Neural progenitor cell (in vitro differentiated cells): ENCODE data around the gene CCT4. TPM values are rescaled to one million over a fixed set of nuclear protein-coding genes. Genes with fewer than 3 reads are reported as not detected.
"Not testable (repeated sequence)": the region's sequence is repeated elsewhere in the genome, so short reads cannot be mapped to it uniquely, and the experiment has no call there.

Experiments
- DNase-seq: peaks from one replicate; pipeline ENCODE4 v3.0.0-alpha.2; 2016; ENCODE audit warnings: low spot score
- H2AFZ ChIP-seq: fragments of 200-600 bp; sonication (generic); replicated peaks from 2 replicates; pipeline ENCODE4 v1.6.1; 2016; ENCODE audit warnings: antibody characterized with exemption
- H3F3A ChIP-seq: fragments of 200-600 bp; sonication (generic); 2 replicates; pipeline ENCODE4 v1.6.1; 2016; ENCODE audit warnings: antibody characterized with exemption, low read depth
- H3K27ac ChIP-seq: fragments of 200-600 bp; sonication (generic); 2 replicates; pipeline ENCODE4 v1.5.1; 2016; ENCODE audit warnings: mild to moderate bottlenecking
- H3K27me3 ChIP-seq: fragments of 200-600 bp; sonication (generic); 2 replicates; pipeline ENCODE4 v1.6.1; 2016; ENCODE audit warnings: mild to moderate bottlenecking, moderate library complexity
- H3K36me3 ChIP-seq: fragments of 200-600 bp; sonication (generic); 2 replicates; pipeline ENCODE4 v1.5.1; 2016
- H3K4me1 ChIP-seq: fragments of 200-600 bp; sonication (generic); 2 replicates; pipeline ENCODE4 v1.6.1; 2016; ENCODE audit warnings: mixed run types
- H3K4me2 ChIP-seq: fragments of 200-600 bp; sonication (generic); 2 replicates; pipeline ENCODE4 v1.6.1; 2016
- H3K4me3 ChIP-seq: fragments of 200-600 bp; sonication (generic); 2 replicates; pipeline ENCODE4 v1.5.1; 2016
- H3K79me2 ChIP-seq: fragments of 200-600 bp; sonication (generic); 2 replicates; pipeline ENCODE4 v1.6.1; 2016; ENCODE audit warnings: low read depth
- H3K9ac ChIP-seq: fragments of 200-600 bp; sonication (generic); 2 replicates; pipeline ENCODE4 v1.6.1; 2016
- H3K9me3 ChIP-seq: fragments of 200-600 bp; sonication (generic); 2 replicates; pipeline ENCODE4 v1.5.1; 2016; ENCODE audit warnings: low read depth
- H4K20me1 ChIP-seq: fragments of 200-600 bp; sonication (generic); 2 replicates; pipeline ENCODE4 v1.6.1; 2016; ENCODE audit warnings: low read depth
- H3K27ac Mint-ChIP-seq: 3 replicates; pipeline ENCODE4 v1.8.0; 2021; ENCODE audit warnings: mixed read lengths
- H3K27me3 Mint-ChIP-seq: 2 replicates; pipeline ENCODE4 v1.8.0; 2022; ENCODE audit warnings: low read depth, mild to moderate bottlenecking, inconsistent platforms, moderate library complexity, mixed read lengths; ENCODE audit not compliant: insufficient read depth
- H3K36me3 Mint-ChIP-seq: 3 replicates; pipeline ENCODE4 v1.8.0; 2021; ENCODE audit warnings: mixed read lengths
- H3K4me1 Mint-ChIP-seq: 3 replicates; pipeline ENCODE4 v1.8.0; 2021; ENCODE audit warnings: mixed read lengths
- H3K4me3 Mint-ChIP-seq: 3 replicates; pipeline ENCODE4 v1.8.0; 2021; ENCODE audit warnings: mild to moderate bottlenecking, moderate library complexity, mixed read lengths
- H3K9me3 Mint-ChIP-seq: 3 replicates; pipeline ENCODE4 v1.8.0; 2020; ENCODE audit warnings: mixed read lengths
- CTCF ChIP-seq: fragments of 200-600 bp; sonication (generic); IDR thresholded peaks from 2 replicates; pipeline ENCODE4 v1.5.1; 2017; ENCODE audit warnings: antibody characterized with exemption, mild to moderate bottlenecking
- EZH2 ChIP-seq: fragments of 200-600 bp; sonication (generic); IDR thresholded peaks from 2 replicates; pipeline ENCODE4 v1.6.1; 2017; ENCODE audit warnings: antibody characterized with exemption, mild to moderate bottlenecking, moderate library complexity
- EZH2phosphoT487 ChIP-seq: fragments of 200-600 bp; sonication (generic); IDR thresholded peaks from 2 replicates; pipeline ENCODE4 v1.6.1; 2017; ENCODE audit warnings: antibody characterized with exemption
- total RNA-seq: library from RNA; depleted of rRNA; stranded (reverse); fragments of >200 nt; gene quantifications from 2 replicates; pipeline ENCODE4 v1.2.3, GENCODE V29; 2015; ENCODE audit warnings: low replicate concordance

CCT4 gene
- total RNA-seq, 1 donor from 2014 or later = 381 TPM

- peaks cover 8% of the 10 kb centered on the region for H3K4me1 ChIP-seq
These were observed 34.3 kb upstream of the CCT4 start for GRCh38 chr2:61922714-61923113.

GRCh38 chr2:61920548-61920947 is 32.1 kb upstream of the CCT4 start:
- Mint-ChIP-seq H3K27me3 (no peaks in the 10 kb centered on the region), H3K4me3 (no peak overlapping the region), H3K9me3 (no peaks in the 10 kb centered on the region), H3K27ac (no peak overlapping the region), H3K4me1 (no peaks in the 10 kb centered on the region), H3K36me3 (no peaks in the 10 kb centered on the region)
- Histone ChIP-seq H3K27me3 (no peaks in the 10 kb centered on the region), H3K9ac (no peak overlapping the region), H3K4me1 (no peaks in the 10 kb centered on the region), H3K9me3 (no peaks in the 10 kb centered on the region), H3F3A (peaks cover 5% of the 10 kb centered on the region), H3K4me2 (no peak overlapping the region), H3K79me2 (no peaks in the 10 kb centered on the region), H3K36me3 (no peaks in the 10 kb centered on the region), H4K20me1 (no peaks in the 10 kb centered on the region), H3K4me3 (no peak overlapping the region), H2AFZ (no peak overlapping the region), H3K27ac (no peak overlapping the region)
- no peak for DNase-seq
- TF ChIP-seq EZH2 (no peak), EZH2phosphoT487 (no peak), CTCF (no peak)

More at GRCh38 chr2:61922714-61923113, 34.3 kb upstream of the CCT4 start:
- H3F3A ChIP-seq = peaks cover under 1% of the 10 kb centered on the region
- Mint-ChIP-seq H3K36me3 (peaks cover 5% of the 10 kb centered on the region), H3K27ac (no peak overlapping the region), H3K4me1 (no peaks in the 10 kb centered on the region), H3K9me3 (no peaks in the 10 kb centered on the region), H3K27me3 (no peaks in the 10 kb centered on the region), H3K4me3 (no peak overlapping the region)
- H3K27ac ChIP-seq = no peak overlapping the region
- H3K4me3 ChIP-seq = no peak overlapping the region
- no peak overlapping the region for H2AFZ ChIP-seq
- no peaks in the 10 kb centered on the region for H3K79me2 ChIP-seq
- no peaks in the 10 kb centered on the region for H3K36me3 ChIP-seq
- DNase-seq = no peak
- no peaks in the 10 kb centered on the region for H3K9me3 ChIP-seq
- H3K4me2 ChIP-seq = no peak overlapping the region
- no peaks in the 10 kb centered on the region for H4K20me1 ChIP-seq
- H3K27me3 ChIP-seq = no peaks in the 10 kb centered on the region
- H3K9ac ChIP-seq = no peak overlapping the region
- no peak for TF ChIP-seq EZH2
- no peak for TF ChIP-seq EZH2phosphoT487
- TF ChIP-seq CTCF = no peak

- not testable (repeated sequence) for H2AFZ ChIP-seq, H3K9ac ChIP-seq, H3K4me3 ChIP-seq, H3K4me2 ChIP-seq, H3K4me3 Mint-ChIP-seq, H3K27me3 Mint-ChIP-seq, H3K27ac Mint-ChIP-seq, H3F3A ChIP-seq, H3K4me1 ChIP-seq, H3K4me1 Mint-ChIP-seq, H3K9me3 Mint-ChIP-seq, H4K20me1 ChIP-seq, DNase-seq, H3K9me3 ChIP-seq, H3K27ac ChIP-seq, H3K36me3 ChIP-seq, H3K36me3 Mint-ChIP-seq, H3K27me3 ChIP-seq
- H3K79me2 ChIP-seq = peaks cover 13% of the 10 kb centered on the region
These were observed 26.3 kb upstream of the CCT4 start for GRCh38 chr2:61914794-61915193.

- Histone ChIP-seq H3K4me3 (no peak overlapping the region), H3K79me2 (peaks cover 20% of the 10 kb centered on the region), H4K20me1 (no peaks in the 10 kb centered on the region), H3K9me3 (no peaks in the 10 kb centered on the region), H3F3A (no peaks in the 10 kb centered on the region), H3K36me3 (no peaks in the 10 kb centered on the region), H3K27me3 (no peaks in the 10 kb centered on the region), H3K4me1 (no peaks in the 10 kb centered on the region), H3K4me2 (no peak overlapping the region), H3K9ac (no peak overlapping the region), H2AFZ (no peak overlapping the region), H3K27ac (no peak overlapping the region)
- Mint-ChIP-seq H3K4me3 (no peak overlapping the region), H3K27ac (no peak overlapping the region), H3K9me3 (no peaks in the 10 kb centered on the region), H3K36me3 (no peaks in the 10 kb centered on the region), H3K4me1 (peaks cover under 1% of the 10 kb centered on the region), H3K27me3 (no peaks in the 10 kb centered on the region)
- TF ChIP-seq EZH2 = no peak
- TF ChIP-seq EZH2phosphoT487 = no peak
- peak; percentile 47 for TF ChIP-seq CTCF
- no peak for DNase-seq
These were observed 23.1 kb upstream of the CCT4 start for GRCh38 chr2:61911510-61911909.
